Natural killer cell (primary cell): ENCODE data around the gene CACNA2D3. TPM values are rescaled to one million over a fixed set of nuclear protein-coding genes. Genes with fewer than 3 reads are reported as not detected.

Source experiments
- ATAC-seq, 3 donors: fragments of 150-1000 bp in 2 of 3; fragments of 200-7000 bp in 1 of 3; cut with Tn5 transposase; 1 replicate in 1 of 3; 2 replicates in 2 of 3; pipeline ENCODE4 v1.10.0; 2021; ENCODE audit warnings: mild to moderate bottlenecking in 2 of 3, moderate library complexity in 2 of 3
- DNase-seq, 2 donors: peaks; one replicate each; pipeline versions ENCODE4 v3.0.0 to v3.0.0-alpha.2; 2013 to 2021; ENCODE audit warnings: mixed read lengths in 1 of 2
- H3K27ac ChIP-seq: one replicate; pipeline ENCODE4 v1.5.1; 2013; ENCODE audit warnings: mild to moderate bottlenecking, low read length
- H3K27me3 ChIP-seq: one replicate; pipeline ENCODE4 v1.6.1; 2013; ENCODE audit warnings: low read length; ENCODE audit not compliant: control insufficient read depth, insufficient read depth
- H3K36me3 ChIP-seq: one replicate; pipeline ENCODE4 v1.6.1; 2013; ENCODE audit warnings: low read length; ENCODE audit not compliant: control insufficient read depth, insufficient read depth
- H3K4me1 ChIP-seq: one replicate; pipeline ENCODE4 v1.6.1; 2013; ENCODE audit warnings: low read length; ENCODE audit not compliant: control insufficient read depth, insufficient read depth
- H3K4me3 ChIP-seq: one replicate; pipeline ENCODE4 v1.5.1; 2013; ENCODE audit warnings: low read length
- H3K9me3 ChIP-seq: one replicate; pipeline ENCODE4 v1.6.1; 2013; ENCODE audit warnings: low read length; ENCODE audit not compliant: control insufficient read depth, insufficient read depth
- H3K27ac Mint-ChIP-seq, 2 donors: one replicate each; pipeline ENCODE4 v1.8.0; 2022; ENCODE audit warnings: mild to moderate bottlenecking in 2 of 2, mixed read lengths in 2 of 2, moderate library complexity in 1 of 2
- H3K27me3 Mint-ChIP-seq, 2 donors: one replicate each; pipeline ENCODE4 v1.8.0; 2022; ENCODE audit warnings: low read depth in 2 of 2, mixed read lengths in 2 of 2
- H3K36me3 Mint-ChIP-seq: one replicate; pipeline ENCODE4 v1.8.0; 2022; ENCODE audit warnings: mixed read lengths
- H3K4me1 Mint-ChIP-seq, 2 donors: one replicate each; pipeline ENCODE4 v1.8.0; 2022; ENCODE audit warnings: mixed read lengths in 2 of 2
- H3K4me3 Mint-ChIP-seq: one replicate; pipeline ENCODE4 v1.8.0; 2022; ENCODE audit warnings: mild to moderate bottlenecking, moderate library complexity, mixed read lengths
- H3K9me3 Mint-ChIP-seq, 2 donors: one replicate each; pipeline ENCODE4 v1.8.0; 2022; ENCODE audit warnings: mixed read lengths in 2 of 2
- WGBS: methylation state at CpG from one replicate; pipeline ENCODE4 v1.1.7; 2013; ENCODE audit warnings: missing lambda C conversion rate; ENCODE audit not compliant: insufficient coverage; 5-methylcytosine and 5-hydroxymethylcytosine counted together
- intact Hi-C: fragments of 100-400 bp; cut with micrococcal nuclease; formaldehyde crosslinking; loops from one replicate; pipeline ENCODE4 v1.14.2; 2022
- total RNA-seq, 4 donors: library from RNA; stranded (reverse); fragments of 120-200 nt in 1 of 4; gene quantifications; one replicate each; pipeline versions ENCODE4 v1.2.3 to v1.2.4, GENCODE V29; 2013 to 2022
- TF ChIP-seq, protein P1 (sequence below): fragments of 200-600 bp; IDR thresholded peaks from one replicate; pipeline ENCODE4 v1.8.0; 2022; ENCODE audit warnings: antibody characterized with exemption

Gene CACNA2D3
- total RNA-seq, 3 donors from 2014 or later (not counting 1 experiment from before 2014, with no cell fraction given): 0.49 TPM; not detected in 2

GRCh38 chr3:54836871-54837270 is 714.5 kb downstream of the CACNA2D3 start:
- Histone ChIP-seq H3K27me3 (no peaks in the 10 kb centered on the region), H3K36me3 (no peaks in the 10 kb centered on the region), H3K27ac (no peak overlapping the region), H3K9me3 (no peaks in the 10 kb centered on the region), H3K4me3 (no peak overlapping the region), H3K4me1 (no peaks in the 10 kb centered on the region)
- ATAC-seq: no peak
- no peaks in the 10 kb centered on the region for H3K4me1 Mint-ChIP-seq
- H3K36me3 Mint-ChIP-seq: no peaks in the 10 kb centered on the region
- TF ChIP-seq, protein P1, sequence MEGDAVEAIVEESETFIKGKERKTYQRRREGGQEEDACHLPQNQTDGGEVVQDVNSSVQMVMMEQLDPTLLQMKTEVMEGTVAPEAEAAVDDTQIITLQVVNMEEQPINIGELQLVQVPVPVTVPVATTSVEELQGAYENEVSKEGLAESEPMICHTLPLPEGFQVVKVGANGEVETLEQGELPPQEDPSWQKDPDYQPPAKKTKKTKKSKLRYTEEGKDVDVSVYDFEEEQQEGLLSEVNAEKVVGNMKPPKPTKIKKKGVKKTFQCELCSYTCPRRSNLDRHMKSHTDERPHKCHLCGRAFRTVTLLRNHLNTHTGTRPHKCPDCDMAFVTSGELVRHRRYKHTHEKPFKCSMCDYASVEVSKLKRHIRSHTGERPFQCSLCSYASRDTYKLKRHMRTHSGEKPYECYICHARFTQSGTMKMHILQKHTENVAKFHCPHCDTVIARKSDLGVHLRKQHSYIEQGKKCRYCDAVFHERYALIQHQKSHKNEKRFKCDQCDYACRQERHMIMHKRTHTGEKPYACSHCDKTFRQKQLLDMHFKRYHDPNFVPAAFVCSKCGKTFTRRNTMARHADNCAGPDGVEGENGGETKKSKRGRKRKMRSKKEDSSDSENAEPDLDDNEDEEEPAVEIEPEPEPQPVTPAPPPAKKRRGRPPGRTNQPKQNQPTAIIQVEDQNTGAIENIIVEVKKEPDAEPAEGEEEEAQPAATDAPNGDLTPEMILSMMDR: no peak
- H3K27ac Mint-ChIP-seq: no peak overlapping the region
- no peak for DNase-seq
- H3K9me3 Mint-ChIP-seq: peaks cover 1 to 2% of the 10 kb centered on the region in 2 donors
- H3K27me3 Mint-ChIP-seq: no peaks in the 10 kb centered on the region
- no peak overlapping the region for H3K4me3 Mint-ChIP-seq
- 83% methylated on average over 8 of the region's 8 CpGs for WGBS
- intact Hi-C loops: no loop called here

GRCh38 chr3:54837964-54838363 is 715.6 kb downstream of the CACNA2D3 start:
- Mint-ChIP-seq H3K4me3 (no peak overlapping the region), H3K27ac (no peak overlapping the region), H3K9me3 (no peaks in the 10 kb centered on the region), H3K4me1 (no peaks in the 10 kb centered on the region), H3K36me3 (no peaks in the 10 kb centered on the region), H3K27me3 (no peaks in the 10 kb centered on the region)
- no peak for ATAC-seq
- WGBS: 53% methylated on average over 2 of the region's 2 CpGs
- Histone ChIP-seq H3K4me1 (no peaks in the 10 kb centered on the region), H3K4me3 (no peak overlapping the region), H3K36me3 (no peaks in the 10 kb centered on the region), H3K27me3 (no peaks in the 10 kb centered on the region), H3K27ac (no peak overlapping the region), H3K9me3 (no peaks in the 10 kb centered on the region)
- intact Hi-C loops: no loop called here
- DNase-seq: no peak
- TF ChIP-seq, protein P1: no peak

GRCh38 chr3:54841471-54841870 is 719.1 kb downstream of the CACNA2D3 start:
- Histone ChIP-seq H3K27ac (no peak overlapping the region), H3K4me1 (no peaks in the 10 kb centered on the region), H3K4me3 (no peak overlapping the region), H3K36me3 (no peaks in the 10 kb centered on the region), H3K9me3 (no peaks in the 10 kb centered on the region), H3K27me3 (no peaks in the 10 kb centered on the region)
- Mint-ChIP-seq H3K27ac (no peak overlapping the region), H3K27me3 (peaks cover 0 to 6% of the 10 kb centered on the region in 2 donors), H3K4me1 (no peaks in the 10 kb centered on the region), H3K9me3 (peaks cover 0 to 4% of the 10 kb centered on the region in 2 donors), H3K4me3 (no peak overlapping the region), H3K36me3 (no peaks in the 10 kb centered on the region)
- TF ChIP-seq, protein P1: no peak
- WGBS: 62% methylated on average over 4 of the region's 4 CpGs
- ATAC-seq (no peak), DNase-seq (no peak)
- intact Hi-C loops: no loop called here

DNA sequence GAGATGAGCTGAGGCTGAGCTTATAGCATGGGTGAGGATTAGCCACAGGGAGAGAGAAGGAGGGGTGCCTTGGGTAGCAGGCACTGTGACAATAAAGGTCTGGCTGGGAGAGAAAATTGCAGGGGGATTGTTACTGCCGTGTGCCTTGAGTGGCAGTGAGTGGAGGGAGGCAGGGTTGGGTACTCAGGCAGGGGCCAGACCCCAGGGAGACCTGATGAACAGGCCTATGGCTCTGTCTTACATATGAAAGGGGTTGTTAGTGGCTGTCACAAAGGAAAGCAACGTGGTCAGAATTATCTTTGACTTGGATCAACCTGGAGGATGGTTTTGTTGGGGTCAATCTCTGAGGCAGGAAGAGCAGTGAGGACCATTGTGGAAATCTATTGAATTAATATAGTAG is 721.0 kb downstream of the CACNA2D3 start:
- Histone ChIP-seq H3K27ac (no peak overlapping the region), H3K4me1 (no peaks in the 10 kb centered on the region), H3K36me3 (no peaks in the 10 kb centered on the region), H3K4me3 (no peak overlapping the region), H3K27me3 (no peaks in the 10 kb centered on the region), H3K9me3 (no peaks in the 10 kb centered on the region)
- ATAC-seq (no peak), DNase-seq (no peak)
- H3K9me3 Mint-ChIP-seq: peaks cover 0 to 4% of the 10 kb centered on the region in 2 donors
- TF ChIP-seq, protein P1: no peak
- H3K36me3 Mint-ChIP-seq: no peaks in the 10 kb centered on the region
- H3K4me3 Mint-ChIP-seq: no peak overlapping the region
- no peak overlapping the region for H3K27ac Mint-ChIP-seq
- intact Hi-C loops: no loop called here
- H3K4me1 Mint-ChIP-seq: no peaks in the 10 kb centered on the region
- peaks cover 0 to 6% of the 10 kb centered on the region in 2 donors for H3K27me3 Mint-ChIP-seq
- WGBS: 43% methylated on average over 2 of the region's 2 CpGs
